ENCODE data around the gene ARL6IP4. TPM values are rescaled to one million over a fixed set of nuclear protein-coding genes. Genes with fewer than 3 reads are reported as not detected.

Gene ARL6IP4
- total and polyA plus RNA-seq, 2 donors from 2014 or later: 168 to 362 TPM

DNA sequence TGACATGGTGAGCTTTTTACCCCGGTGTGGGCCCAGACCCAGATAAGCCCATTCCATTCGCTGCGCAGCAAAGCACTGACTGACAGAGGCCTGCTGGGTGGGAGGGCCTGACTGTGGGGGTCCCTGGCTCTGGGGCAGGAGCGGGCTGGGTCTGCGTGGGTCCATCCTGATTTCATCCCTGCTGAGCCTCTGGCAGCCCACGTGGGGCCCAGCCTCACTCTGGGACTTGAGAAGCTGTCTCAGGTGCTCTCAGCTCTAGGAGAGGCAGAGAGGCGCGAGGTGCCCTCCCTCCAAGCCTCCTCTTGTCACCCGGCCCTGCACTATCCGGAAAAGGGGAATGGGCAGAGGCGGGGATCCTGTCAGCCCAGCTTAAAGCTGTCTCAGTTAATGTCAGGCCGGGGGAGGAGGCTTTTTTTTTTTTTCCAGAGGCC is 15.1 kb upstream of the ARL6IP4 start:
- DNase-seq (peak in 2 of 5 donors; percentile 58 to 64), FAIRE-seq (no peak)
- no peak overlapping the region for H3K9ac ChIP-seq (ENCODE audit: low read length in 3 of 3)
- no peaks in the 10 kb centered on the region for H3K36me3 ChIP-seq (ENCODE audit: control insufficient read depth in 2 of 3, insufficient read depth in 3 of 3, low read length in 3 of 3)
- H3K27me3 ChIP-seq (ENCODE audit: control insufficient read depth, insufficient read depth, low read length): no peaks in the 10 kb centered on the region
- H3K9me3 ChIP-seq (ENCODE audit: control insufficient read depth in 2 of 3, insufficient read depth in 1 of 3, low read length in 3 of 3): no peaks in the 10 kb centered on the region
- H3K4me1 ChIP-seq (ENCODE audit: control insufficient read depth in 2 of 3, insufficient read depth in 2 of 3, low read depth in 1 of 3, low read length in 3 of 3): peaks cover 0 to 24% (median 19%) of the 10 kb centered on the region in 3 donors
- no peak overlapping the region for H3K27ac ChIP-seq (ENCODE audit: low read depth in 2 of 2, low read length in 2 of 2)
- peak overlapping the region in 1 of 3 donors; percentile 75 for H3K4me3 ChIP-seq (ENCODE audit: low read length in 3 of 3)
- intact Hi-C loops (cut with DNase I): no loop called here
- TF ChIP-seq, protein P1, sequence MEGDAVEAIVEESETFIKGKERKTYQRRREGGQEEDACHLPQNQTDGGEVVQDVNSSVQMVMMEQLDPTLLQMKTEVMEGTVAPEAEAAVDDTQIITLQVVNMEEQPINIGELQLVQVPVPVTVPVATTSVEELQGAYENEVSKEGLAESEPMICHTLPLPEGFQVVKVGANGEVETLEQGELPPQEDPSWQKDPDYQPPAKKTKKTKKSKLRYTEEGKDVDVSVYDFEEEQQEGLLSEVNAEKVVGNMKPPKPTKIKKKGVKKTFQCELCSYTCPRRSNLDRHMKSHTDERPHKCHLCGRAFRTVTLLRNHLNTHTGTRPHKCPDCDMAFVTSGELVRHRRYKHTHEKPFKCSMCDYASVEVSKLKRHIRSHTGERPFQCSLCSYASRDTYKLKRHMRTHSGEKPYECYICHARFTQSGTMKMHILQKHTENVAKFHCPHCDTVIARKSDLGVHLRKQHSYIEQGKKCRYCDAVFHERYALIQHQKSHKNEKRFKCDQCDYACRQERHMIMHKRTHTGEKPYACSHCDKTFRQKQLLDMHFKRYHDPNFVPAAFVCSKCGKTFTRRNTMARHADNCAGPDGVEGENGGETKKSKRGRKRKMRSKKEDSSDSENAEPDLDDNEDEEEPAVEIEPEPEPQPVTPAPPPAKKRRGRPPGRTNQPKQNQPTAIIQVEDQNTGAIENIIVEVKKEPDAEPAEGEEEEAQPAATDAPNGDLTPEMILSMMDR (IDR thresholded peaks at IDR 0.05; ENCODE audit: borderline replicate concordance, extremely low read depth, insufficient read depth): no peak

DNA sequence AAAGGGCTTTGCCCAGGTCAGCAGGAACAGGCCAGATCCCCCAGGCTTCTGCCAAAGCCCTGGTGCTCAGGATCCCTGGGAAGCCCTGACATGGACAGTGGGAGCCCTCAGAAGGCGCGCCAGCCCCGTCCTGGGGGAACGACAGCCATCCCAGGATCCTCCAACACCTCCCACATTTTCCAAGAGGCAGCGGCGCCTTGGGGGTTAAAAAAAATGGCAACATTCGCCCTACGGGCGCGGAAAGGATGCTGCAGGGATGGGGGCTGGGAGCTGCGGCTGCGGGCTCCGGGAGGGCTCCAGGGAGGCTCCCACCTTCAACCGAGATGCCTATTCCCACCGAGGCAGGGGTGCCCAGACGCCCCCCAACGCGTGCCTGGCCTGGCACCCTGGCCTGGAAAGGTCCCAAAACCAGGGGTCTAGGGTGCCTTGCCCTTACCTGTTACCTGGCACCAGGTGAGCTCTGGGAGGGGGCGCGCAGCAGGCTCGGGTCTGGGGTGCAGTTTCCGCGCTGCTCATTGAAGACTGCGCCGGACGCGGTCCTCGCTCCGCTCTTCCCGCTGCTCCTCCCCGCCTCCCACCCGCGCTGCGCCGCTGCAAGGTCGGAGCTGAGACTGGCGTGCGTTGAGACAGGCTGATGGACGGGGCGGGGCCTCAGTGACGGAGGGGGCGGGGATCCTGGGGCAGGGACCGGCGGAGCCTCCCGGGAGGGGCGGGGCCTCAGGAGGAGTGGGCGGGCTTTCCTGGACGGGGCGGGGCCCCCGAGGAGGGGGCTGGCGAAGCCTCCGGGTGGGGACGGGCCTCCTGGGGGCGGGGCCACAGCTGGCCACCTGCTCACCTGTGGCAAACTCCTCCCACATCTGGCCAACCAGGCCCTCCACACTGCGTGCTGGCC is 14.4 kb upstream of the ARL6IP4 start, which contains the start of gene ABCB9:
Gene ABCB9, minus strand, starts transcription at position 613 of the 892 bp plus-strand sequence. CDS start 6,228 bp downstream, outside the sequence.
- no peaks in the 10 kb centered on the region for H3K36me3 ChIP-seq (ENCODE audit: control insufficient read depth in 2 of 3, insufficient read depth in 3 of 3, low read length in 3 of 3)
- H3K9ac ChIP-seq (ENCODE audit: low read length in 3 of 3): peak within 1 kb of the TSS; percentile 2 to 55 (median 23)
- peaks cover 0 to 24% (median 19%) of the 10 kb centered on the region in 3 donors for H3K4me1 ChIP-seq (ENCODE audit: control insufficient read depth in 2 of 3, insufficient read depth in 2 of 3, low read depth in 1 of 3, low read length in 3 of 3)
- peak within 1 kb of the TSS; percentile 41 to 75 (median 63) for H3K4me3 ChIP-seq (ENCODE audit: low read length in 3 of 3)
- no peaks in the 10 kb centered on the region for H3K27me3 ChIP-seq (ENCODE audit: control insufficient read depth, insufficient read depth, low read length)
- DNase-seq (peak; percentile 95 to 99 (median 97)), FAIRE-seq (no peak)
- no peak within 1 kb of the TSS for H3K27ac ChIP-seq (ENCODE audit: low read depth in 2 of 2, low read length in 2 of 2)
- intact Hi-C loops (cut with DNase I): no loop called here
- no peaks in the 10 kb centered on the region for H3K9me3 ChIP-seq (ENCODE audit: control insufficient read depth in 2 of 3, insufficient read depth in 1 of 3, low read length in 3 of 3)
- TF ChIP-seq, protein P1 (IDR thresholded peaks at IDR 0.05; ENCODE audit: borderline replicate concordance, extremely low read depth, insufficient read depth): no peak

DNA sequence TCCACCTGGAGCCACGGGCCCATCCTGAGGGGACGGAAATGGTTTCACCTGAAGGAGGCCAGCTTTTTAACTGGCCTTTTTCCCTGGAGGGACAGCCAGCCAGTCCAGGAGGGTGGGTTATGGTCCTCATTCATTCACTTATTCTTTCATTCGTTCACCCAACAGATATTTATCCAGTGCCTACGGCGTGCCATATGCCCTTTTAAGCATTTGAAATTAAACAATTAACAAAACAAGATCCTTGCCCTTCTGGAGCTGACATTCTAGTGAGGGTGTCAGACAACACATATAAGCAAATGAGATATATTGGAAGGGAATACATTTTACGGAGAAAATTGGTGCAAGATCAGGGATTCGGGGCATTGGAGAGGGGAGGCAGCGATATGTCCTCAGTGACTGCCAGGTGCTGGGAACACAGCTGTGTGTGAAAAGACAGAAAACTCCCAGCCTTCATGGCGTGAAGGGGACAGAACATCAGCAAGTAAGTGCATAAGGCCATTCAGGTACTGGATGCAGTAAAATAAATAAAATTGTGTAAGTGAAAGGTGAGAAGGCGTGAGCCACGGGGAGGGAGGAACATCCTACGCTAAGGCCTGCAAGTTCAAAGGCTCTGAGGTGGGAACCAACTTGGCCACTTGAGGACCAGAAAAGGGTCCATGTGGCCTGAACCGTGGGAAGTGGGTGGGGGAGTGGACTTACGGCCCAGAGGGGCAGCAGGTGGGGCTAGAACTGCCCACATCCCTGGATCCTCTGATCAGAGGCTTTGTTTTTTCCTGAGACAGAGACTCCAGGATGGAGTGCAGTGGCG is 13.5 kb upstream of the ARL6IP4 start:
- no peak overlapping the region for H3K27ac ChIP-seq (ENCODE audit: low read depth in 2 of 2, low read length in 2 of 2)
- H3K9me3 ChIP-seq (ENCODE audit: control insufficient read depth in 2 of 3, insufficient read depth in 1 of 3, low read length in 3 of 3): no peaks in the 10 kb centered on the region
- no peaks in the 10 kb centered on the region for H3K27me3 ChIP-seq (ENCODE audit: control insufficient read depth, insufficient read depth, low read length)
- no peak overlapping the region for H3K4me3 ChIP-seq (ENCODE audit: low read length in 3 of 3)
- no peaks in the 10 kb centered on the region for H3K36me3 ChIP-seq (ENCODE audit: control insufficient read depth in 2 of 3, insufficient read depth in 3 of 3, low read length in 3 of 3)
- H3K4me1 ChIP-seq (ENCODE audit: control insufficient read depth in 2 of 3, insufficient read depth in 2 of 3, low read depth in 1 of 3, low read length in 3 of 3): peaks cover 0 to 21% (median 15%) of the 10 kb centered on the region in 3 donors
- intact Hi-C loops (cut with DNase I): no loop called here
- TF ChIP-seq, protein P1 (IDR thresholded peaks at IDR 0.05; ENCODE audit: borderline replicate concordance, extremely low read depth, insufficient read depth): no peak
- H3K9ac ChIP-seq (ENCODE audit: low read length in 3 of 3): no peak overlapping the region
- no peak for FAIRE-seq
- DNase-seq: peak in 4 of 5 donors; percentile 44 to 72 (median 54)
